K562 (cell line): ENCODE data around the gene ZNF333. TPM values are rescaled to one million over a fixed set of nuclear protein-coding genes. Genes with fewer than 3 reads are reported as not detected.
A peak's percentile ranks its signal among the peaks of the same experiment; 100 is the strongest.

Experiments used
- ATAC-seq: fragments of 200-7000 bp; cut with Tn5 transposase; 3 replicates; pipeline ENCODE4 v1.9.1; 2020; ENCODE audit warnings: moderate library complexity
- BruUV-seq: library from RNA; stranded (reverse); fragments of 400-500 nt; replicated peaks from 2 replicates; lab custom pipeline; 2021; lab: Mats Ljungman, UMichigan
- CTCF ChIA-PET: fragments of 300-600 bp; formaldehyde crosslinking; extraction: SDS; loops from one replicate; lab custom pipeline; 2021; ENCODE audit warnings: low intra/inter-chr PET ratio; lab: Yijun Ruan, JAX
- POLR2A ChIA-PET: fragments of 300-600, 350-650 bp; sonication (Branson Sonifier 250); formaldehyde crosslinking; extraction: SDS; loops from one replicate; lab custom pipeline; 2021; ENCODE audit warnings: antibody characterized with exemption, inconsistent platforms; lab: Yijun Ruan, JAX
- DNase-seq, 4 experiments: peaks; one replicate each; pipeline versions ENCODE4 v3.0.0 to v3.0.0-alpha.2; 2011 to 2018; ENCODE audit warnings: low spot score in 3 of 4, mixed read lengths in 3 of 4; ENCODE audit errors: extremely low read depth in 1 of 4
- FAIRE-seq: peaks from 2 replicates; lab custom pipeline; 2011; peaks lifted over from hg19 to GRCh38; lab: Jason Lieb, UNC
- H2AFZ ChIP-seq: 2 replicates; pipeline ENCODE4 v1.6.0; 2011; ENCODE audit warnings: low read depth, low read length, control low read depth, inconsistent platforms
- H3K27ac ChIP-seq: fragments of 200-600 bp; 3 replicates; pipeline ENCODE4 v1.8.0; 2011; ENCODE audit warnings: low read depth, mild to moderate bottlenecking, control low read depth, inconsistent platforms, low read length, moderate library complexity, mixed read lengths; ENCODE audit errors: extremely low read depth
- H3K27me3 ChIP-seq, 2 experiments: fragments of 300-600 bp in 1 of 2; 2 replicates in 1 of 2; 3 replicates in 1 of 2; pipeline versions ENCODE4 v1.6.0 to v1.8.0; 2011; ENCODE audit warnings: inconsistent platforms in 2 of 2, low read length in 2 of 2, mild to moderate bottlenecking in 1 of 2, mixed read lengths in 1 of 2, moderate library complexity in 1 of 2; ENCODE audit not compliant: control insufficient read depth in 2 of 2, insufficient read depth in 2 of 2
- H3K36me3 ChIP-seq: fragments of 300-600 bp; 3 replicates; pipeline ENCODE4 v1.8.0; 2011; ENCODE audit warnings: mild to moderate bottlenecking, low read length, inconsistent platforms; ENCODE audit not compliant: control insufficient read depth, insufficient read depth
- H3K4me1 ChIP-seq, 2 experiments: fragments of 200-600 bp in 1 of 2; replicated peaks in 1 of 2; 2 replicates in 1 of 2; 3 replicates in 1 of 2; pipeline versions ENCODE4 v1.5.1 to v1.8.0; 2011; ENCODE audit warnings: inconsistent platforms in 2 of 2, low read length in 2 of 2, mild to moderate bottlenecking in 1 of 2, mixed read lengths in 1 of 2, moderate library complexity in 1 of 2; ENCODE audit not compliant: control insufficient read depth in 2 of 2, insufficient read depth in 2 of 2
- H3K4me2 ChIP-seq: 2 replicates; pipeline ENCODE4 v1.6.1; 2011; ENCODE audit warnings: low read length, control low read depth, inconsistent platforms, mixed read lengths; ENCODE audit not compliant: insufficient read depth
- H3K4me3 ChIP-seq: fragments of 200-600 bp; sonication (generic), shearing (Covaris generic); 2 replicates; pipeline ENCODE4 v1.5.1; 2016; ENCODE audit warnings: control low read depth, inconsistent platforms
- H3K79me2 ChIP-seq: fragments of 200-600 bp; 3 replicates; pipeline ENCODE4 v1.8.0; 2011; ENCODE audit warnings: low read length, inconsistent platforms; ENCODE audit not compliant: control insufficient read depth, insufficient read depth
- H3K9ac ChIP-seq, 2 experiments: 2 replicates each; pipeline versions ENCODE4 v1.6.0 to v1.6.1; 2011; ENCODE audit warnings: low read depth in 2 of 2, low read length in 2 of 2, control low read depth in 1 of 2, inconsistent platforms in 1 of 2, mild to moderate bottlenecking in 1 of 2, mixed read lengths in 1 of 2; ENCODE audit not compliant: insufficient read depth in 1 of 2
- H3K9me1 ChIP-seq: one replicate; pipeline ENCODE4 v1.6.0; 2011; ENCODE audit warnings: inconsistent platforms, mild to moderate bottlenecking, low read length, moderate library complexity; ENCODE audit not compliant: control insufficient read depth, insufficient read depth
- H3K9me3 ChIP-seq: replicated peaks from 2 replicates; pipeline ENCODE4 v1.5.1; 2011; ENCODE audit warnings: low read depth, low read length, inconsistent platforms; ENCODE audit not compliant: control insufficient read depth, insufficient read depth
- H4K20me1 ChIP-seq: replicated peaks from 2 replicates; pipeline ENCODE4 v1.6.1; 2011; ENCODE audit warnings: low read length, inconsistent platforms, mixed read lengths; ENCODE audit not compliant: control insufficient read depth, insufficient read depth
- ATF7 ChIP-seq: fragments of 450-650 bp; IDR thresholded peaks from 2 replicates; pipeline ENCODE4 v1.7.1; 2014; ENCODE audit warnings: mild to moderate bottlenecking, moderate library complexity
- WGBS: fragments of 100-300 bp; shearing (Covaris generic); methylation state at CpG from one replicate; pipeline ENCODE4 v1.1.6; 2016; ENCODE audit warnings: low coverage, mixed read lengths; ENCODE audit not compliant: insufficient coverage; ENCODE audit errors: missing lambda C conversion rate; 5-methylcytosine and 5-hydroxymethylcytosine counted together
- in situ Hi-C: fragments of 300-500 bp; cut with MboI; formaldehyde crosslinking; loops from 4 replicates; pipeline ENCODE4 v1.15.0; 2018; ENCODE audit warnings: inconsistent platforms, mixed read lengths
- intact Hi-C: fragments of 100-400 bp; cut with micrococcal nuclease; formaldehyde crosslinking; loops from 2 replicates; pipeline ENCODE4 v1.14.2; 2022
- polyA plus RNA-seq, 8 experiments: library from polyadenylated mRNA; depleted of rRNA in 4 of 8; stranded (reverse) in 5 of 8; unstranded in 3 of 8; fragments of >200 nt; fragmentation: Nextera tagmentation in 2 of 8; fragmentation: Illumina TruSeq in 1 of 8; extraction: Ambion mirVana in 2 of 8; extraction: Trizol in 1 of 8; gene quantifications; 2 replicates each; pipeline versions ENCODE4 v1.2.1 to v1.2.3, GENCODE V29; 2011 to 2014; ENCODE audit warnings: inconsistent platforms in 1 of 8, missing spikeins in 1 of 8
- total RNA-seq, 7 experiments: library from RNA; depleted of rRNA in 6 of 7; stranded (reverse); fragments of >200 nt in 6 of 7; fragmentation: Illumina TruSeq in 2 of 7; extraction: Trizol in 2 of 7; gene quantifications; 2 replicates each; pipeline versions ENCODE4 v1.2.1 to v1.2.3, GENCODE V29; 2011 to 2021; ENCODE audit warnings: low replicate concordance in 1 of 7
- TF ChIP-seq, protein P1 (sequence below): IDR thresholded peaks from 2 replicates; pipeline ENCODE4 v1.6.1; 2016; ENCODE audit warnings: missing genetic modification characterization, missing compliant biosample characterization
- TF ChIP-seq, protein P2 (sequence below), 2 experiments: fragments of 450-650 bp in 1 of 2; sonication (generic) in 1 of 2; formaldehyde crosslinking in 1 of 2; IDR thresholded peaks in 1 of 2; conservative IDR thresholded peaks in 1 of 2; 2 replicates each; pipeline versions ENCODE4 v1.6.1 to v1.8.1; 2016 to 2023; ENCODE audit warnings: mild to moderate bottlenecking in 2 of 2, moderate library complexity in 2 of 2, inconsistent platforms in 1 of 2, missing genetic modification reagents in 1 of 2

ZNF333 gene
- total and polyA plus RNA-seq, 9 of the 15 experiments (the other 6 are each of a cell fraction or from before 2014, with no cell fraction given): 2.8 to 10.3 (median 6.3) TPM

DNA sequence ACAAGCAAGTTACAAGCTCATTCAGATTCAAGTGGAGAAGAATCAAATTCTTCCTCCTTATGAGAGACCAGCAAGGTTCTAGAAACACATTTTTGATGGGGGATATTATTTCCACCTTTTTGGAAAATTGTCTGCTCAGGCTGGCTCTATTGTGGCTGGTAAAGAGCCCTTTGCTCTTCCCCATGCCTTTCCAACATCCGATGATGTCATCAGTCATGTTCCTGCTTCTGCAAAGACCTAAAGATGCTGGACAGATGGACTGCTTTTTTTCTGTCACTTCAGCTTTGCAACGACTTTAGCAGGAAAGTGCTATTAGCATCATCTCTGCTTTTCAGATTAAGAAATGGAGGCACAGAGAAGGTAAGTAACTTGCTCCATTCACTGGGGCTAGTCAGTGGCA is 19.4 kb upstream of the ZNF333 start:
- 0% methylated on average over 2 of the region's 2 CpGs for WGBS
- intact Hi-C loops: no loop called here
- H3K79me2 ChIP-seq: no peaks in the 10 kb centered on the region
- H3K4me3 ChIP-seq: no peak overlapping the region
- no peak overlapping the region for H3K4me2 ChIP-seq
- no peak overlapping the region for H3K9ac ChIP-seq
- H4K20me1 ChIP-seq: no peaks in the 10 kb centered on the region
- no peaks in the 10 kb centered on the region for H3K36me3 ChIP-seq
- TF ChIP-seq, protein P1, sequence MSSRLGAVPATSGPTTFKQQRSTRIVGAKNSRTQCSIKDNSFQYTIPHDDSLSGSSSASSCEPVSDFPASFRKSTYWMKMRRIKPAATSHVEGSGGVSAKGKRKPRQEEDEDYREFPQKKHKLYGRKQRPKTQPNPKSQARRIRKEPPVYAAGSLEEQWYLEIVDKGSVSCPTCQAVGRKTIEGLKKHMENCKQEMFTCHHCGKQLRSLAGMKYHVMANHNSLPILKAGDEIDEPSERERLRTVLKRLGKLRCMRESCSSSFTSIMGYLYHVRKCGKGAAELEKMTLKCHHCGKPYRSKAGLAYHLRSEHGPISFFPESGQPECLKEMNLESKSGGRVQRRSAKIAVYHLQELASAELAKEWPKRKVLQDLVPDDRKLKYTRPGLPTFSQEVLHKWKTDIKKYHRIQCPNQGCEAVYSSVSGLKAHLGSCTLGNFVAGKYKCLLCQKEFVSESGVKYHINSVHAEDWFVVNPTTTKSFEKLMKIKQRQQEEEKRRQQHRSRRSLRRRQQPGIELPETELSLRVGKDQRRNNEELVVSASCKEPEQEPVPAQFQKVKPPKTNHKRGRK (tag): no peak
- TF ChIP-seq, protein P2, sequence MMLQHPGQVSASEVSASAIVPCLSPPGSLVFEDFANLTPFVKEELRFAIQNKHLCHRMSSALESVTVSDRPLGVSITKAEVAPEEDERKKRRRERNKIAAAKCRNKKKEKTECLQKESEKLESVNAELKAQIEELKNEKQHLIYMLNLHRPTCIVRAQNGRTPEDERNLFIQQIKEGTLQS (IDR thresholded peaks at IDR 0.05): peak; percentile 71
- TF ChIP-seq, protein P2 (CRISPR knock-in tag; conservative IDR thresholded peaks at IDR 0.05): no peak
- peak; percentile 34; the same call in 1 of the 2 replicates for TF ChIP-seq ATF7
- TF ChIP-seq, all 486 proteins: peak for 2
- Histone ChIP-seq H3K27ac (no peak overlapping the region), H3K27me3 (peaks cover 10 to 20% of the 10 kb centered on the region in 2 experiments; a peak in 3 of 5 replicates), H3K9me1 (no peaks in the 10 kb centered on the region), H2AFZ (no peak overlapping the region), H3K9me3 (no peaks in the 10 kb centered on the region), H3K4me1 (no peaks in the 10 kb centered on the region)
- BruUV-seq: no TSS peak
- DNase-seq (no peak), ATAC-seq (no peak), FAIRE-seq (no peak)
- in situ Hi-C loops: no loop called here
- ChIA-PET POLR2A (interaction anchor here (0.8 kb wide), 1 partner anchor 19 kb away, joined by 3 read pairs; no protein-coding TSS in a partner anchor), CTCF (no interaction called here)
